Measurements from ENCODE around the gene UNC93A.
"Not testable (repeated sequence)": the region's sequence is repeated elsewhere in the genome, so short reads cannot be mapped to it uniquely, and the experiment has no call there.

The UNC93A gene

DNA sequence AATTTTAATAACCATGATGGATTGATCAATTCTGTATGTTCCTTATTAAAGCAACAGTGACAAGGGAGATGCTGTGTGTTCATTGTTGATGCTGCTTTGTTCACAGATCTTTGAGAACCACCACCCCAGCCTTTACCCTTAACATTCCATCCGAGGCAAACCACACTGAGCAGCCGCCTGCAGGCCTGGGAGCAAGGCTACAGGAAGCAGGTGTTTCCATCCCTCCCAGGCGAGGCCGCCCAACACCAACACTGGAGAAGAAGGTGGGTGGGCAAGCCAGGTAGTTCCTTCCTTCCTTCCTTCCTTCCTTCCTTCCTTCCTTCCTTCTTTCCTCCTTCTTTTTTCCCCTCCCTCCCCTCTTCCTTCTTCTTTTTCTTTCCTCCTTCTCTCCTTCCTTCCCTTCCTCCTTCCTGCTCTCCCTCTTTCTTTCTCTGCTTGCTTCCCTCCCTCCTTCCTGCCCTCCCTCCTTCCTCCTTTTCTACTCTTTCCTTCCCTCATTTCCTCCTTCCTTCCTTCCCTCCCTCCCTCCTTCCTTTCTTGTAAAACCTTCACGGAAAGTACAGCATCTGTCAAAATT is 47.5 kb downstream of the UNC93A start:
- DNase-seq (ENCODE audit: low read depth in 2 of 2) = no peak

GRCh38 chr6:167341038-167341583 is 50.0 kb downstream of the UNC93A start:
- no peak for DNase-seq (ENCODE audit: low read depth in 2 of 2)

- DNase-seq (ENCODE audit: low read depth in 2 of 2) = no peak
These were observed 50.8 kb downstream of the UNC93A start for GRCh38 chr6:167341665-167342655.

DNA sequence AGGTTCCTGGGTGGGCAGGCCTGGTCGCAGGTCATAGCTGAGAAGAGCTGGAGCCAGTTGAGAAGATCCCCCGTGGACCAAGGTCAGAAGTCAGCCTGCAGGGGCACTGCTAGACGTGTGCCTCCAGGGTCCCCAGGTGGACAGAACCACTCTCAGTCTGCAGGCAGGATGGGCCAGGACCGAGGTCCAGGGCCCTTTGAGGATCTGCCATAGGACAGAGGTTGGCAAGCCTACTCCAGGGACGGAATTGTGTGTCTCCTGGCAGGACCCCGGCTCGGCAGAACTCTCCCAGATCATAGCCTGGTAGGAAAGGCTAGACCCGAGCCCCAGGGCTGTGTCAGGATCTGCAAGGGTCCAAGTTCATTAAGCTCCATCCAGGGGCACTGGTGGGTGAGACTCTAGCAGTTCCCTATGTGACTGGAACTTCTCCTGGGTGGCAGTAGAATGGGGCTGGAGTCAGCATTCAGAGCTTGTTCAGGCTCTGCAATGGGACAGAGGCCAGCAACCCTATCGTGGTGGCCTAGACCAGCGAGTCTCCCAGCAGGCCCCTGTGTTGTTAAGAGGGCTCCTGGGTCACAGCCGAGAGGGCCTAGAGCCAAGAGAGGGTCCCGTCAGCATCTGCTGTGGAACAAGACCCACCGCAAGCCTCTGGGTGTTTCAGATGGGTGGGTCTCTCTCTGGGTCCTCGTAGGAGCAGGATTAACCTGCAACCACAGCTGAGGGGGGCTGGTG is 51.9 kb downstream of the UNC93A start:
- DNase-seq (ENCODE audit: low read depth in 2 of 2) = no peak

- no peak for DNase-seq (ENCODE audit: low read depth in 2 of 2)
These were observed 54.2 kb downstream of the UNC93A start for GRCh38 chr6:167345348-167345747.

- DNase-seq (ENCODE audit: low read depth in 2 of 2) = no peak
These were observed 54.8 kb downstream of the UNC93A start for GRCh38 chr6:167345960-167346359.

GRCh38 chr6:167347226-167347625 is 56.1 kb downstream of the UNC93A start:
- DNase-seq (ENCODE audit: low read depth in 2 of 2) = no peak

DNA sequence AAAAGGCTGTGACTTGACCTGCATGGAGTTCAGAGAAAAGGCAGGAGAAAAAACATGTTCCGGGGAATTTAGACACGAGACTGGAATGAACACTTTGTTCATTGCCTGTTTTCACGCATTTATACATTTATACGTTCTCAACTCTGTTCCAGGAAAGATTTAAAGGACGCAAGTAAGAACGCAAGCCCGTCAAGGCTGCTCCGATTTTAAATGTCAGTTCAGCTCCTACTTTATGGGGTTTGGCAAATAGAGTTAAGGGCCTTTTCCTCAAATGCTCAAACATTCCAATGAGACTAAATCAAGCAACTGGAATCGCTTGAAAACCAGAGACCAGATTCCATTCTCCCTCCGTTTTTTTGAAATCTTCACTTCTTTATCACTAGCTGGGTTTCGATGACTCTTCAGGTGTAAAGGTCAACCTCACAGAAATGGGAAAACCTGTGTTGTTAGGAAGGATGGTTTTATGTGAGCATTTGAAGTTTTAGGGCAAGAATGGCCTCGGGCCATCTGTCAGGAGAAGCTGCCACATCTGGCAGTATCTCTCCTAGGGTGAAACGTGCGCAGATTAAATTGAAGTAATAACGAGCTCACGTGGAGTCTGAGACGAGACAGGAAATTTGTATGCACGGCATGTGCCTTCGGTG is 58.6 kb downstream of the UNC93A start:
- no peak for DNase-seq (ENCODE audit: low read depth in 2 of 2)

DNA sequence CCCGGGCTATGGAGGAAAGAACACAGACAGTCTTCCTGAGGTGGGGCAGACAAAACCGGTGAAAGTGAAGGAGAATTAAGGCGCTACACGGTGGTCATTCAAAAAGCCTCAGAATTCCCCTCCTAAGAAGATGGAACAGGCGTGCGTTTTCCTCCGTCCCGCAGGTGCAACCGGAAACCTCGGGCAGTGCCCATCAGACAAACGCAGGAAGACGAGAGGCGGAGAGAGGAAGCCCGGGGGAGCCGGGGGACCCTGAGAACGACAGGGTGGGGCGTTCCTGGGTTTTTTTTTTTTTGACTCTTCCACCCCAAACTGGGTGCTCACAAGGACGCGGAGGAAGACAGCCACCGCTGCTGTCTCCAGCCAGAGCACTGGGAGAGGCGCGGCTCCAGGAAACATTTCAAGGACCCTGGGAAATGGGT is 59.2 kb downstream of the UNC93A start:
- no peak for DNase-seq (ENCODE audit: low read depth in 2 of 2)

DNA sequence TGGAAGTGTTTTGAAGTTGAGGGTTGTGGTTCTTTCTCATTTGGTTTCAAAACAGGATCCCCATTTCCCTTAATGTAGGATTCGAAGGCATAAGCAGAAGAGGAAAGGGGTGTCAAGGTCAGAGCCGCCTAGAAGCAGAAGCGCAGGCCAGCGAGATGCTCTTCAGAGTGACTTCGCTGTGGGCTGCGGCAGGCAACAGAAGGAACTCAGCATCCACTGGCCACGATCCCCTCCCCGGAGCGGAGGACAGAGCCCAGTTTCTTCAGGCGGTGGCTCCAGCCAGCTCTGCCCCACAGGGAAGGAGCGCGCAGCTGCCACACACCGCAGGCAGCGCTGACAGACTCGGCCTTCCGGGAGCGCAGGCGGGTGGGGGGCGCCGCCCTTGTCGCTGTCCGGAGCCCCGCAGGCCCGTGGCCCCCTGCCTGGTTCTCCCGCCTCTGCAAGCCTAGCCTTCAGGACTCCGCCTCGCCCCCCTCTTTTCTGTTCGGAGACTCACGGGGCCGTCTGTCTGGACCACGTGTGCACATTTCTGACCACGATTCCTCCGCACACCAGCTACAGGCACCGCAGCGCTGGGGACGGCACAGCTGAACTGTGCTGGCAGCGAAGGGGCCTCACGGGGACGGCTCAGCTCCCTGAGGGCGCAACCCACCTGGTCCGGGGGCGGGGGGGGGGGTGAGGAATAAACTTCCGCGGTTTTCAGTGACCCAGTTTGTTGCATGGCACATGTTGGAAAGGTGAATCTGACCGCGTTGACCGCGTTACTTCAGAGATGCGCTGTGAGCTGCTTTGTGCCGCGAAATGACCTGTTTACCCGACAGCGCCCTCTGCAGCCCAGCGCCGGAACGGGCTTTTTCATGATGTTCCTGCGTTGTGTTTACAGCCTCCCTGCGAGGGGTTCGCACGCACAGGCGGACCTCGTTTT is 59.9 kb downstream of the UNC93A start:
- DNase-seq (ENCODE audit: low read depth in 2 of 2) = peak; percentile 81 to 85

DNA sequence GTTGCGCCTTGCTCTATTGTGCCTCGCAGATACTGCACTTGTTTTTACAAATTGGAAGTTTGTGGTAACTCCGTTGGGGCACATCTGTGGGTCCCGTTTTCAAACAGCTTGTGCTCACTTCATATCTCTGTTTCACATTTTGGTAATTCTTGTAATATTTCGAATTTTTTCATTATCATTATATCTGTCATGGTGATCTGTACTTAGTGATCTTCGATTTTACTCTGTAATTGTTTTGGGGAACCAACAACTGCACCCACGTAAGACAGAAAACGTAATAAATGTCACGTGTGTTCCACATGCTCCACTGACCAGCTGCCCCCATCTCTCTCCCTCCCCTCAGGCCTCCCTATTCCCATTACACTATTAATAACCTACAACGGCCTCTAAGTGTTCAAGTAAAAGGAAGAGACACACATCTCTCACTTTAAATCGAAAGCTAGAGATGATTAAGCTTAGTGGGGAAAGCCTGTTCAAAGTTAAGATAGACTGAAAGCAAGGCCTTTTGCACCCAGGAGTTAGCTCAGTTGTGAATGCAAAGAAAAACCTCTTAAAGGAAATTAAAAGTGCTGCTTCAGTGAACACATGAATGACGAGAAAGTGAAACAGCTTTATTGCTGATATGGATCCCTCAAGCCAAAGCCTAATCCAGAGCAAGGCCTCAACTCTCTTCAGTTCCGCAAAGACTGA is 60.7 kb downstream of the UNC93A start:
- no peak for DNase-seq (ENCODE audit: low read depth in 2 of 2)

GRCh38 chr6:167356874-167357273 is 65.8 kb downstream of the UNC93A start:
- DNase-seq (ENCODE audit: low read depth in 2 of 2) = no peak

DNA sequence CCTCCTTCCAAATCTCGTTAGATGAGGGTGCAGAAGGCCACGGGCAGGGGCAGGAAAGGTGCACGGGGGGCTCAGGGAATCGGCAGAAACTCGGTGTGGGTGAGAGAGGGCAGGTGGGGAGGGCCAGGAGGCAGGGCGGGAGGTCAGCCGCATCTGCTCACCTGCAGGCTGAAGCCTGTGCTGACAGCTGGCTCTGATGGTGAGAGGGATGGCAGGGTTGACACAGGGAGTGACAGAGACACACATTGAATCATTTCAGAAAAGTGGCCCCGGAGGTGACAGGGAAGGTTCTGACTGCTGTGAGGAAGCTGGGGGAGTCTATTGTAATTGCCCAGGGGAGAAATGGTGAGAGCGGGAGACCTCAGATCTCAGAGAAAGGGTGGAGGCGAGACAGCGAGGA is 67.3 kb downstream of the UNC93A start:
- not testable (repeated sequence) for DNase-seq (ENCODE audit: low read depth in 2 of 2)

DNA sequence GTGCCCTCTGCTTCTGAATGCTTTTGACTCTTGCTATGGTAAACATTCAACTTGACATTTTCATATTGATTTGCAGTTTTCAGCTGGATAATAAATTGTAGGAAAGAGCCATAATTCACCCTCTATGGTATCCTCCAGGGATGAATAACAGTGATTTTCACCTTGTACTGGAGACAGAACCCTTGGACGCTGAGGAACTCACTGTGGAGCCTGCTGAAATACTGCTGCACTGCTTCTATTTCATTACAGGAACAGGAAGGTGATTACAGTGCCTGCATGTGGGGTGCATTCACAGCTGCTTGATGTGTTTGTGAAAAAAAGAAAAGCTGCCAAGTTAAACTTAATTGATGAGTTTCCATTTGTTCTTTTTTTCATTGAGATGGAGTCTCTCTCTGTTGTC is 70.1 kb downstream of the UNC93A start:
- DNase-seq (ENCODE audit: low read depth in 2 of 2) = not testable (repeated sequence)

Measured in stimulated activated CD4-positive, alpha-beta T cell treated with anti-CD3 and anti-CD28 coated beads, Interleukin-15, amount 100 ng/mL, for 48 hours (primary cell).